Inflammatory macrophage treated with lipopolysaccharide for 1 hour (primary cell): ENCODE measurements around the gene SF3A2.
"Not testable (repeated sequence)": the region's sequence is repeated elsewhere in the genome, so short reads cannot be mapped to it uniquely, and the experiment has no call there.

ENCODE experiments used
- DNase-seq, 2 donors: peaks; one replicate each; pipeline ENCODE4 v3.0.0-alpha.2; 2020 to 2022

The SF3A2 gene

GRCh38 chr19:2236314-2237050 lies at the start of gene SF3A2, which contains the start of gene PLEKHJ1:
Gene SF3A2, plus strand, starts transcription at chr19:2236824. Its CDS starts 6,595 bp downstream, at chr19:2243419.
Gene PLEKHJ1, minus strand, starts transcription at chr19:2236329. Its CDS starts 81 bp downstream, at chr19:2236248.
- peak; percentile 95 to 99 for DNase-seq

- peak; percentile 36 to 61 for DNase-seq
These were observed 49.5 kb upstream of the SF3A2 start for GRCh38 chr19:2187159-2187558.

- peak; percentile 65 to 66 for DNase-seq
These were observed 47.8 kb upstream of the SF3A2 start for GRCh38 chr19:2188708-2189385.

- no peak for DNase-seq
These were observed 46.7 kb upstream of the SF3A2 start for GRCh38 chr19:2189880-2190279.

- DNase-seq: no peak
These were observed 45.7 kb upstream of the SF3A2 start for GRCh38 chr19:2190848-2191455.

- DNase-seq: no peak
These were observed 44.9 kb upstream of the SF3A2 start for GRCh38 chr19:2191456-2192310.

GRCh38 chr19:2192862-2193261 lies 43.8 kb upstream of the SF3A2 start:
- no peak for DNase-seq

- DNase-seq: no peak
These were observed 42.8 kb upstream of the SF3A2 start for GRCh38 chr19:2193807-2194206.

GRCh38 chr19:2194513-2195078 lies 42.0 kb upstream of the SF3A2 start:
- DNase-seq: no peak

GRCh38 chr19:2195361-2195760 lies 41.3 kb upstream of the SF3A2 start:
- DNase-seq: no peak

GRCh38 chr19:2195914-2196313 lies 40.7 kb upstream of the SF3A2 start:
- DNase-seq: no peak

- no peak for DNase-seq
These were observed 39.4 kb upstream of the SF3A2 start for GRCh38 chr19:2197270-2197669.

GRCh38 chr19:2198317-2198716 lies 38.3 kb upstream of the SF3A2 start:
- no peak for DNase-seq

- DNase-seq: no peak
These were observed 37.4 kb upstream of the SF3A2 start for GRCh38 chr19:2199215-2199614.

- DNase-seq: no peak
These were observed 36.6 kb upstream of the SF3A2 start for GRCh38 chr19:2199861-2200623.

GRCh38 chr19:2200624-2201294 lies 35.9 kb upstream of the SF3A2 start:
- not testable (repeated sequence) for DNase-seq

- DNase-seq: peak in 1 of 2 donors; percentile 8
These were observed 35.0 kb upstream of the SF3A2 start for GRCh38 chr19:2201473-2202148.

GRCh38 chr19:2202366-2202765 lies 34.3 kb upstream of the SF3A2 start:
- DNase-seq: no peak

GRCh38 chr19:2207008-2207407 lies 29.6 kb upstream of the SF3A2 start:
- DNase-seq: no peak
